HepG2 (cell line): ENCODE measurements around the gene TBX6. TPM values are rescaled to one million over a fixed set of nuclear protein-coding genes. Genes with fewer than 3 reads are reported as not detected.

Experiments
- ARID2 ChIP-seq: sonication (generic); formaldehyde crosslinking; IDR thresholded peaks from 2 replicates; pipeline ENCODE4 v1.8.1; 2022; ENCODE audit warnings: mild to moderate bottlenecking, missing genetic modification reagents, borderline replicate concordance
- CCDC6 ChIP-seq: sonication (generic); formaldehyde crosslinking; IDR thresholded peaks from 2 replicates; pipeline ENCODE4 v1.8.1; 2022; ENCODE audit warnings: mild to moderate bottlenecking, missing genetic modification reagents, moderate library complexity
- HDAC2 ChIP-seq: sonication (generic); formaldehyde crosslinking; IDR thresholded peaks from 2 replicates; pipeline ENCODE4 v1.4.0; 2020; ENCODE audit warnings: missing genetic modification reagents
- HNRNPUL1 ChIP-seq: fragments of 200-400 bp; formaldehyde crosslinking; IDR thresholded peaks from 2 replicates; pipeline ENCODE4 v1.6.1; 2017; ENCODE audit warnings: low read depth, mild to moderate bottlenecking, low read length, moderate library complexity
- HOMEZ ChIP-seq: IDR thresholded peaks from 2 replicates; pipeline ENCODE4 v1.6.1; 2016; ENCODE audit warnings: low read depth
- KAT2B ChIP-seq: fragments of 150-350 bp; IDR thresholded peaks from 2 replicates; pipeline ENCODE4 v1.6.1; 2014; ENCODE audit warnings: low read depth, low read length, borderline replicate concordance
- MXD4 ChIP-seq: IDR thresholded peaks from 2 replicates; pipeline ENCODE4 v1.6.1; 2016; ENCODE audit warnings: mild to moderate bottlenecking, missing biosample characterization, missing genetic modification reagents
- MZF1 ChIP-seq: sonication (generic); formaldehyde crosslinking; IDR thresholded peaks from 2 replicates; pipeline ENCODE4 v1.8.1; 2023; ENCODE audit warnings: mild to moderate bottlenecking, missing genetic modification reagents, borderline replicate concordance
- NCOA1 ChIP-seq: sonication (generic); formaldehyde crosslinking; IDR thresholded peaks from 2 replicates; pipeline ENCODE4 v1.9.0; 2021; ENCODE audit warnings: missing genetic modification reagents
- PBX3 ChIP-seq: sonication (generic); formaldehyde crosslinking; IDR thresholded peaks from 2 replicates; pipeline ENCODE4 v1.8.1; 2023; ENCODE audit warnings: missing genetic modification reagents, inconsistent platforms, borderline replicate concordance
- PCBP1 ChIP-seq: fragments of 200-400 bp; formaldehyde crosslinking; IDR thresholded peaks from 2 replicates; pipeline ENCODE4 v1.6.1; 2017; ENCODE audit warnings: mild to moderate bottlenecking, low read depth, low read length, borderline replicate concordance
- SATB2 ChIP-seq: sonication (generic); formaldehyde crosslinking; IDR thresholded peaks from 2 replicates; pipeline ENCODE4 v1.5.0; 2020; ENCODE audit warnings: missing genetic modification reagents
- ZFAT ChIP-seq: sonication (generic); formaldehyde crosslinking; conservative IDR thresholded peaks from 2 replicates; pipeline ENCODE4 v1.8.1; 2023; ENCODE audit warnings: missing genetic modification reagents, inconsistent platforms
- ZNF12 ChIP-seq: sonication (generic); formaldehyde crosslinking; IDR thresholded peaks from 2 replicates; pipeline ENCODE4 v1.5.0; 2020; ENCODE audit warnings: missing genetic modification reagents
- ZNF136 ChIP-seq: sonication (generic); formaldehyde crosslinking; IDR thresholded peaks from 2 replicates; pipeline ENCODE4 v1.8.1; 2022; ENCODE audit warnings: low read depth, mild to moderate bottlenecking, moderate library complexity, missing genetic modification reagents
- ZNF142 ChIP-seq: sonication (generic); formaldehyde crosslinking; IDR thresholded peaks from 2 replicates; pipeline ENCODE4 v1.4.0; 2020; ENCODE audit warnings: missing genetic modification reagents
- ZNF17 ChIP-seq: sonication (generic); formaldehyde crosslinking; IDR thresholded peaks from 2 replicates; pipeline ENCODE4 v1.5.0; 2020; ENCODE audit warnings: mild to moderate bottlenecking, missing genetic modification reagents
- ZNF567 ChIP-seq: sonication (generic); formaldehyde crosslinking; IDR thresholded peaks from 2 replicates; pipeline ENCODE4 v1.8.1; 2023; ENCODE audit warnings: mild to moderate bottlenecking, missing genetic modification reagents, borderline replicate concordance
- ZNF615 ChIP-seq: sonication (generic); formaldehyde crosslinking; IDR thresholded peaks from 2 replicates; pipeline ENCODE4 v1.5.0; 2020; ENCODE audit warnings: mild to moderate bottlenecking, missing genetic modification reagents, borderline replicate concordance
- ZSCAN9 ChIP-seq: IDR thresholded peaks from 2 replicates; pipeline ENCODE4 v1.6.1; 2016; ENCODE audit warnings: borderline replicate concordance
- polyA plus RNA-seq, 8 experiments: library from polyadenylated mRNA; depleted of rRNA in 3 of 8; stranded (reverse) in 7 of 8; unstranded in 1 of 8; fragments of >200 nt; fragmentation: Illumina TruSeq in 4 of 8; extraction: Trizol in 4 of 8; gene quantifications; 2 replicates each; pipeline versions ENCODE4 v1.2.1 to v1.2.3, GENCODE V29; 2011 to 2016; ENCODE audit warnings: low read depth in 4 of 8, missing spikeins in 1 of 8, mixed read lengths in 1 of 8; ENCODE audit not compliant: insufficient read depth in 1 of 8
- total RNA-seq, 5 experiments: library from RNA; depleted of rRNA; stranded (reverse); fragments of >200 nt; fragmentation: Illumina TruSeq; extraction: Trizol; gene quantifications; 2 replicates each; pipeline ENCODE4 v1.2.3, GENCODE V29; 2016; ENCODE audit warnings: low read depth in 1 of 5

The TBX6 gene
- total and polyA plus RNA-seq, 2 of the 13 experiments (the other 11 are each of a cell fraction or from before 2014, with no cell fraction given): 0.24 to 0.42 TPM

DNA sequence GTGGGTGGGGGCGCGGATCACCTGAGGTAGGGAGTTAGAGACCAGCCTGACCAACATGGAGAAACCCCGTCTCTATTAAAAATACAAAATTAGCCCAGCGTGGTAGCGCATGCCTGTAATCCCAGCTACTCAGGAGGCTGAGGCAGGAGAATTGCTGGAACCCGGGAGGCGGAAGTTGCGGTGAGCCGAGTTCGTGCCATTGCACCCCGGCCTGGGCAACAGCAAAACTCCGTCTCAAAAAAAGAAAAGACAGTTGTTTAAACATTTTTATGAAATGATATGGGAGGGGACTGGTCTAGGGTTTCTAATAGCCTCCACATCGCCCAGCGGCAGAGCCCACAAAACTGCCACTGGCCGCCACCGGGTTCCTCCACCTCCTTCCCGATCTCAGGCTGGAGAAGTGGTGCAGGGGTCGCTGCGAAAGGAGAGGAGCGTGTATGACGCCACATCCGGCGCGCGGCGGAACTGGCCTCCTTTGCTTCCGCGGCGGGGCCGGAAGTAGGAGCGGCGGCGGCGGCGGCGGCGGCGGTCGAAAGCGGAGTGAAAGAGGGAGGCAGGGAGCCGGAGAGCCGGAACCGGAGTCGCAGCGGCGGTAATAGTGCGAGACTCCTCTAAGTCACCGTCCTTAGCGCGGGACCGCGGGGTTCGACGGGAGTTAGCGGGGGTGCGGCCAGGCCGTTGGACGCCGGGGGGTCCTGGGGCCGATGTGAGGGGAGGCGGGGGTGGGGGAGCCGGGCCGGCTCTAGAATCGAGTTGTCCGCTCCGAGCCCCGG is 16.0 kb downstream of the TBX6 start, which contains the start of gene PPP4C (continued):
- no peak for TF ChIP-seq HNRNPUL1
- TF ChIP-seq SATB2 (CRISPR knock-in tag): no peak
- TF ChIP-seq CCDC6 (CRISPR knock-in tag): peak; percentile 71
- TF ChIP-seq ZFAT (CRISPR knock-in tag): no peak
- no peak for TF ChIP-seq ZNF17 (CRISPR knock-in tag)
- TF ChIP-seq ZNF142 (CRISPR knock-in tag): peak; percentile 48; the same call in 1 of the 2 replicates
- no peak; the same call in 1 of the 2 replicates for TF ChIP-seq MZF1 (CRISPR knock-in tag)
- TF ChIP-seq PBX3 (CRISPR knock-in tag): 0 out of 2 replicates have a peak, but pooled peaks have one; percentile 5
- TF ChIP-seq ARID2 (CRISPR knock-in tag): no peak
- TF ChIP-seq ZNF615 (CRISPR knock-in tag): no peak
- 0 out of 2 replicates have a peak, but pooled peaks have one; percentile 36 for TF ChIP-seq HOMEZ (CRISPR knock-in tag)
- TF ChIP-seq HDAC2 (CRISPR knock-in tag): 0 out of 2 replicates have a peak, but pooled peaks have one; percentile 10
- 0 out of 2 replicates have a peak, but pooled peaks have one; percentile 43 for TF ChIP-seq ZNF567 (CRISPR knock-in tag)
- TF ChIP-seq NCOA1: peak; percentile 74; the same call in 1 of the 2 replicates
- TF ChIP-seq ZSCAN9: no peak
- TF ChIP-seq ZNF136: no peak; the same call in 1 of the 2 replicates
- no peak for TF ChIP-seq MXD4
- no peak for TF ChIP-seq KAT2B
- no peak for TF ChIP-seq ZNF12 (CRISPR knock-in tag)
- no peak for TF ChIP-seq PCBP1
